Measurements from ENCODE around the gene PPP3CA.

The PPP3CA gene

DNA sequence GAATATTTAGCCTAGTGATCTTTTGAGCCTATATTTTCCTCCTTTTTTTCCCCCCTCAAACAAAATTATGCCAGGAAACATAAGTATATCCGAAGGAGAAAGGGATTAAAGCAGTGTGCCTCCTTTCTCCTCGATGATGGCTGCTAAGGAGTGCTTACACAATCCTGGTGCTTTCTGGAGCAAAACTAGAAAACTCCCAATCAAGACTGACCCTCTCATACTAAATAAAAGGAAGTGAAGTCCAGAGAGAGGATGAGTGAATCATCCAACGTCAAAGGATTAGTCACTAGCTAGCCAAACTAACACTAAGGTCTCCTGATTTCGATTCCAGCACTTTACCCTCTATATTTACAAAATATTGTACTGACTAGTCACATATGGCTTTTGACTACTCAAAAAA, 146.8 kb downstream of the PPP3CA start:
- no peak for TF ChIP-seq EGR1 (IDR thresholded peaks at IDR 0.05)
- no peak for TF ChIP-seq TEAD4 (IDR thresholded peaks at IDR 0.05)
- TF ChIP-seq ZBTB7A (IDR thresholded peaks at IDR 0.05; ENCODE audit: low read depth), result no peak
- no peak for TF ChIP-seq FOXM1 (IDR thresholded peaks at IDR 0.05; ENCODE audit: borderline replicate concordance, low read depth)
- TF ChIP-seq YY1 (IDR thresholded peaks at IDR 0.05; ENCODE audit: low read depth), result no peak
- no peak for TF ChIP-seq EP300 (IDR thresholded peaks at IDR 0.05; ENCODE audit: borderline replicate concordance)
- TF ChIP-seq, protein P1, sequence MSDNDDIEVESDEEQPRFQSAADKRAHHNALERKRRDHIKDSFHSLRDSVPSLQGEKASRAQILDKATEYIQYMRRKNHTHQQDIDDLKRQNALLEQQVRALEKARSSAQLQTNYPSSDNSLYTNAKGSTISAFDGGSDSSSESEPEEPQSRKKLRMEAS (IDR thresholded peaks at IDR 0.05), result no peak
- TF ChIP-seq TCF12 (IDR thresholded peaks at IDR 0.05; ENCODE audit: low read depth), result no peak
- no peak for TF ChIP-seq CEBPB (IDR thresholded peaks at IDR 0.05)
- TF ChIP-seq, protein P2, sequence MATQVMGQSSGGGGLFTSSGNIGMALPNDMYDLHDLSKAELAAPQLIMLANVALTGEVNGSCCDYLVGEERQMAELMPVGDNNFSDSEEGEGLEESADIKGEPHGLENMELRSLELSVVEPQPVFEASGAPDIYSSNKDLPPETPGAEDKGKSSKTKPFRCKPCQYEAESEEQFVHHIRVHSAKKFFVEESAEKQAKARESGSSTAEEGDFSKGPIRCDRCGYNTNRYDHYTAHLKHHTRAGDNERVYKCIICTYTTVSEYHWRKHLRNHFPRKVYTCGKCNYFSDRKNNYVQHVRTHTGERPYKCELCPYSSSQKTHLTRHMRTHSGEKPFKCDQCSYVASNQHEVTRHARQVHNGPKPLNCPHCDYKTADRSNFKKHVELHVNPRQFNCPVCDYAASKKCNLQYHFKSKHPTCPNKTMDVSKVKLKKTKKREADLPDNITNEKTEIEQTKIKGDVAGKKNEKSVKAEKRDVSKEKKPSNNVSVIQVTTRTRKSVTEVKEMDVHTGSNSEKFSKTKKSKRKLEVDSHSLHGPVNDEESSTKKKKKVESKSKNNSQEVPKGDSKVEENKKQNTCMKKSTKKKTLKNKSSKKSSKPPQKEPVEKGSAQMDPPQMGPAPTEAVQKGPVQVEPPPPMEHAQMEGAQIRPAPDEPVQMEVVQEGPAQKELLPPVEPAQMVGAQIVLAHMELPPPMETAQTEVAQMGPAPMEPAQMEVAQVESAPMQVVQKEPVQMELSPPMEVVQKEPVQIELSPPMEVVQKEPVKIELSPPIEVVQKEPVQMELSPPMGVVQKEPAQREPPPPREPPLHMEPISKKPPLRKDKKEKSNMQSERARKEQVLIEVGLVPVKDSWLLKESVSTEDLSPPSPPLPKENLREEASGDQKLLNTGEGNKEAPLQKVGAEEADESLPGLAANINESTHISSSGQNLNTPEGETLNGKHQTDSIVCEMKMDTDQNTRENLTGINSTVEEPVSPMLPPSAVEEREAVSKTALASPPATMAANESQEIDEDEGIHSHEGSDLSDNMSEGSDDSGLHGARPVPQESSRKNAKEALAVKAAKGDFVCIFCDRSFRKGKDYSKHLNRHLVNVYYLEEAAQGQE (IDR thresholded peaks at IDR 0.05; ENCODE audit: low read depth), result no peak
- no peak for TF ChIP-seq RAD21 (IDR thresholded peaks at IDR 0.05; ENCODE audit: low read depth)
- TF ChIP-seq CREB1 (IDR thresholded peaks at IDR 0.05; ENCODE audit: low read depth), result no peak
- TF ChIP-seq NFIC (IDR thresholded peaks at IDR 0.05), result no peak
- TF ChIP-seq, protein P3, sequence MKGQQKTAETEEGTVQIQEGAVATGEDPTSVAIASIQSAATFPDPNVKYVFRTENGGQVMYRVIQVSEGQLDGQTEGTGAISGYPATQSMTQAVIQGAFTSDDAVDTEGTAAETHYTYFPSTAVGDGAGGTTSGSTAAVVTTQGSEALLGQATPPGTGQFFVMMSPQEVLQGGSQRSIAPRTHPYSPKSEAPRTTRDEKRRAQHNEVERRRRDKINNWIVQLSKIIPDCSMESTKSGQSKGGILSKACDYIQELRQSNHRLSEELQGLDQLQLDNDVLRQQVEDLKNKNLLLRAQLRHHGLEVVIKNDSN (IDR thresholded peaks at IDR 0.05), result no peak

DNA sequence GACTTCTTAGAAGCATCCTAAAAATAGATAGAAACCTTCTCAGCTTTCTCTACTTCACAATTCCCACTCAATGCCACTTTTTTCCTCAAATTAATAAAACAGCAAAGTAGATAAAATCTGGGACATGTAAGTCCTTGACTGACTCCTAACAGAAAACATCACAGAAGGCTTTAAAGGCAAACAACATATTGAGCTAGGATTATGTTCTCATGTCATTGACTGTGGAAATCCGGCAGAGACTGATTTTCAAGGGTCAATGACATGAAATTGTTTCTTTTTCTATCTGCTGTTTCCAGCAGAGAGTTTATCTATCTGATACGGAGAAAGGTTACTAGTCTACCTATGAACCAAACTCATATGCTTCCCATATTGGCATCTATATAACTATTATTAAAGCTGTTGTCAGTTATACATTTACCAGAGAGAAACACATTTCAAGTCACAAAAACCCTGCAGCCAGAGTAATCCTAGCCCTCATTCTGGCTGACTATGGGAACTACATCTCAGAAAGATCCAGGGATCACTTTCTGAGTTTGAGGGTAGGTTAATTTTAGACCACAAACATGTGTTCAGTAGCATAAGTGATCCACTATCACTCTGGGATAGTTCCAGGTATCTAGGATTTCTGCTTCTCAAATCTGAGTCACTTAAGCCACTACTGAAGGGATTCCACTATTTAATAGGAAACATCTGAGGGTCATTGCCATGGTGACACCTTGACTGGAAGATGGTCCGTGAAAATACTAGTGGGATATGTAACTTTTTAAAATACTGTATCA, 147.6 kb downstream of the PPP3CA start:
- no peak for TF ChIP-seq EGR1 (IDR thresholded peaks at IDR 0.05)
- TF ChIP-seq CEBPB (IDR thresholded peaks at IDR 0.05), result no peak
- TF ChIP-seq, protein P3 (IDR thresholded peaks at IDR 0.05), result no peak
- no peak for TF ChIP-seq CREB1 (IDR thresholded peaks at IDR 0.05; ENCODE audit: low read depth)
- TF ChIP-seq TEAD4 (IDR thresholded peaks at IDR 0.05), result no peak
- TF ChIP-seq, protein P1 (IDR thresholded peaks at IDR 0.05), result no peak
- no peak for TF ChIP-seq EP300 (IDR thresholded peaks at IDR 0.05; ENCODE audit: borderline replicate concordance)
- TF ChIP-seq ZBTB7A (IDR thresholded peaks at IDR 0.05; ENCODE audit: low read depth), result no peak
- TF ChIP-seq, protein P2 (IDR thresholded peaks at IDR 0.05; ENCODE audit: low read depth), result no peak
- TF ChIP-seq FOXM1 (IDR thresholded peaks at IDR 0.05; ENCODE audit: borderline replicate concordance, low read depth), result no peak
- no peak for TF ChIP-seq TAF1 (IDR thresholded peaks at IDR 0.05; ENCODE audit: low read depth)
- TF ChIP-seq NFIC (IDR thresholded peaks at IDR 0.05), result no peak
- no peak for TF ChIP-seq TCF12 (IDR thresholded peaks at IDR 0.05; ENCODE audit: low read depth)
- no peak for TF ChIP-seq YY1 (IDR thresholded peaks at IDR 0.05; ENCODE audit: low read depth)
- TF ChIP-seq RAD21 (IDR thresholded peaks at IDR 0.05; ENCODE audit: low read depth), result no peak

DNA sequence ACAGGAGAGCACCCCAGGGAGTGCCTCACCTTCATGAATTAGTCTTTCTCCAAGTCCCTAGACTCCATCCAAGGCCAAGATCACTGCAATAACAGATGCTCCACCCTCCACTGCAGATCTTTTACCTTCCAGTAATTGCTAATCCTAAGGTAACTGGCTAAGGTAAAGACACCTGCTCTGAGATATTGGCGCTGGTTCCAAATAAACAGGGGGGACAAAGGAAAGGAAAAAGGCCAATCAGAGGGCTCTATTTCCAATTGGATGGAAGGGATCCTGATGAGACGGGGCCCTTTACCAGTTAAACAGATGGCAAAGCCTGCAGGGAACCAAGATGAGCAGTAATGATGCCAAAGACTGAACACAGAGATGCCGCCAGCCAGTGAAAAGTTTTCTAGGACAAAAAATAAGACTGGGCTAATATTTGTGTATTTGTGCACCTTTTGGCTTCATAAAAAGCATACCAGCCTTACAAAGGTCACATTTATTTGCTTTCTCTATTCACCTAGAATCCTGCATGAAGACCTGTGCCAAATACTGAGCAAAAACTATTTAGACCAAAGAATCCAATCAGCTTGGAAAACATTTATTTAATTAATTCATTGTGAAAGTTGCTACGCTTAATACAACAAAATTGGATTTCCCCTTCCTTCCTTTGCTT, 148.5 kb downstream of the PPP3CA start:
- no peak for TF ChIP-seq ZBTB7A (IDR thresholded peaks at IDR 0.05; ENCODE audit: low read depth)
- no peak for TF ChIP-seq CREB1 (IDR thresholded peaks at IDR 0.05; ENCODE audit: low read depth)
- TF ChIP-seq YY1 (IDR thresholded peaks at IDR 0.05; ENCODE audit: low read depth), result no peak
- no peak for TF ChIP-seq EGR1 (IDR thresholded peaks at IDR 0.05)
- TF ChIP-seq CEBPB (IDR thresholded peaks at IDR 0.05), result no peak
- TF ChIP-seq, protein P3 (IDR thresholded peaks at IDR 0.05), result no peak
- TF ChIP-seq RAD21 (IDR thresholded peaks at IDR 0.05; ENCODE audit: low read depth), result no peak

DNA sequence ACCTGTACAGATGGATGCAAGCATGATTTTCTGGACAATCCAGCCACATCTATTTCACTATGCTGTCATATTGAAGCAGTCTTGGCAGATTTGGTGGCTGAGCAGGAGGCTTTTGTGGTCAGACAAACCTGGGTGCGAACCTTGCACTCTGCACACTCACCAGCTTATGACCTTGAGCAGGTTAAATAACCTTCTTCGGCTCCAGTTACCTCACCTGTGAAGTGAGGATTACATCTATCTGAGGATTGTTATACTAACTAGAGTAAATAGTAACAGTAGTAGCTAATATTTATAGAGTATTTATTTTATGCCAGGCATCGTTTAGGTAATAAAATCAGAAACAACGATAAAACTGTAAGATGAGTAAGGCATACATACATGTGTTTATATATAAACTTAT, 150.0 kb downstream of the PPP3CA start:
- TF ChIP-seq TCF12 (IDR thresholded peaks at IDR 0.05; ENCODE audit: low read depth), result no peak
- TF ChIP-seq, protein P3 (IDR thresholded peaks at IDR 0.05), result no peak
- no peak for TF ChIP-seq CEBPB (IDR thresholded peaks at IDR 0.05)
- TF ChIP-seq, protein P1 (IDR thresholded peaks at IDR 0.05), result no peak
- no peak for TF ChIP-seq RAD21 (IDR thresholded peaks at IDR 0.05; ENCODE audit: low read depth)
- TF ChIP-seq EGR1 (IDR thresholded peaks at IDR 0.05), result no peak
- TF ChIP-seq YY1 (IDR thresholded peaks at IDR 0.05; ENCODE audit: low read depth), result no peak
- no peak for TF ChIP-seq TEAD4 (IDR thresholded peaks at IDR 0.05)
- no peak for TF ChIP-seq CREB1 (IDR thresholded peaks at IDR 0.05; ENCODE audit: low read depth)
- no peak for TF ChIP-seq ZBTB7A (IDR thresholded peaks at IDR 0.05; ENCODE audit: low read depth)
- no peak for TF ChIP-seq NFIC (IDR thresholded peaks at IDR 0.05)
- TF ChIP-seq TAF1 (IDR thresholded peaks at IDR 0.05; ENCODE audit: low read depth), result no peak
